GM12873 (cell line): Measurements from ENCODE around the gene KCNQ5.

Source experiments
- TF ChIP-seq, protein P1 (sequence below): IDR thresholded peaks from 2 replicates; pipeline ENCODE4 v1.5.1; 2012; ENCODE audit warnings: low read depth, mild to moderate bottlenecking, moderate library complexity, low read length, control low read depth; ENCODE audit not compliant: insufficient read depth; ENCODE audit errors: missing control alignments

Gene KCNQ5

DNA sequence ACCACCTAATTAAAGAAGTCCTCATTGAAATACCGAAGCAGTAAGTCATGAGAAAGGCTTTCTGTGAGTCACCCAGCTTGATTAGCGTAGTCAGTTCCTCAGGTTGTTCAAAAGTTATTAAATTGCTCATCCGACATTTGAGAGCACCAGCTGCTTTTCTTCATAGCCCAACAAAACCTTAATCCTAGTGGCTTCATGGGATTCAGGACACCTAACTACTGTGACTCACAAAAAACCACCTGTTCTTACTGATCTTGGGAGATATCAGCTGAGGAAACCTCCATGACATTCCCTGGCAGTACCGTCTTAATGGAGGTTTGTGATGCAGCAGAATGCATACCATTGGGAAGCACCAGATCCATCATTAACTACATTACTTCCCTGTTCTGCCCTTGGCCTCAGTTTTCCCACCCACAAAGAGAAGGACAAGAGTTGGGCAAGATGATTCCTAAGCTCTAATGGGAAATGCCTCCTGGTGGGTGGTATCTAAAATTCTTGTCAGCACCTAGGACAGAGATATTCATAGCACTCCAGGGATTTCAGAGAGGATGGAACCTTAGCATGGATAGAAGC is 499.6 kb downstream of the KCNQ5 start:
- TF ChIP-seq, protein P1, sequence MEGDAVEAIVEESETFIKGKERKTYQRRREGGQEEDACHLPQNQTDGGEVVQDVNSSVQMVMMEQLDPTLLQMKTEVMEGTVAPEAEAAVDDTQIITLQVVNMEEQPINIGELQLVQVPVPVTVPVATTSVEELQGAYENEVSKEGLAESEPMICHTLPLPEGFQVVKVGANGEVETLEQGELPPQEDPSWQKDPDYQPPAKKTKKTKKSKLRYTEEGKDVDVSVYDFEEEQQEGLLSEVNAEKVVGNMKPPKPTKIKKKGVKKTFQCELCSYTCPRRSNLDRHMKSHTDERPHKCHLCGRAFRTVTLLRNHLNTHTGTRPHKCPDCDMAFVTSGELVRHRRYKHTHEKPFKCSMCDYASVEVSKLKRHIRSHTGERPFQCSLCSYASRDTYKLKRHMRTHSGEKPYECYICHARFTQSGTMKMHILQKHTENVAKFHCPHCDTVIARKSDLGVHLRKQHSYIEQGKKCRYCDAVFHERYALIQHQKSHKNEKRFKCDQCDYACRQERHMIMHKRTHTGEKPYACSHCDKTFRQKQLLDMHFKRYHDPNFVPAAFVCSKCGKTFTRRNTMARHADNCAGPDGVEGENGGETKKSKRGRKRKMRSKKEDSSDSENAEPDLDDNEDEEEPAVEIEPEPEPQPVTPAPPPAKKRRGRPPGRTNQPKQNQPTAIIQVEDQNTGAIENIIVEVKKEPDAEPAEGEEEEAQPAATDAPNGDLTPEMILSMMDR = no peak

DNA sequence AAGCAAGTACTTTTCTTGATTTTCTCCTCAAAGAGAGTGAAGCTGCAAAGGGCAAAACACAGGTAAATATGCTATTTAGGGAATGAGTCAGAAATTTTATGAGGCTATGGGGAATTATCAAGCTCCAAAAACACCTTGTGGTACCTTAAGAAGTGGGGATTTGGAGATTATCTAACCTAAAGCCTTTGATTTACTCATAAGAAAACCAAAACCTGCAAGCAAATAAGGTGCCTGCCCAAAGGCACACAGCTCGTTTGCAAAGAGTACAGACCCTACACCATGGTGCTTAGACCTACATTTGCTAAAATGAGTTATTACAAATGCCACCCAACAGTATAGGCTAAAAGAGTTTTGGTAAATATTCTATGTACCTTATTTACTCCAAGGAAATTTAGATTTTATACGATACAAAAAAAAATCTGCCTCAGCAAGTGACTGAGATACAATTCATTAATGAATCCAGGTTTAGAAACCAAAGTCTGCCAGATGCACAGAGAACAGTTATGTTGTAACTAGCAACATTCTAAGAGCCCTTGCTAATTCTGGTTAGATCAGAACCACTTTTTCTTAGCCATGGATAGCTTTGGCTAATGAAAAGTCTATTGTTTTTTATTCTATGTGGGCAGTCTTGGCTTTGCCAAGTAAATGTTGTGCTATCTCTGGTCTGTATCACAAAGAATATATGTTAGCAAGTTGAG is 501.9 kb downstream of the KCNQ5 start:
- TF ChIP-seq, protein P1 = no peak

DNA sequence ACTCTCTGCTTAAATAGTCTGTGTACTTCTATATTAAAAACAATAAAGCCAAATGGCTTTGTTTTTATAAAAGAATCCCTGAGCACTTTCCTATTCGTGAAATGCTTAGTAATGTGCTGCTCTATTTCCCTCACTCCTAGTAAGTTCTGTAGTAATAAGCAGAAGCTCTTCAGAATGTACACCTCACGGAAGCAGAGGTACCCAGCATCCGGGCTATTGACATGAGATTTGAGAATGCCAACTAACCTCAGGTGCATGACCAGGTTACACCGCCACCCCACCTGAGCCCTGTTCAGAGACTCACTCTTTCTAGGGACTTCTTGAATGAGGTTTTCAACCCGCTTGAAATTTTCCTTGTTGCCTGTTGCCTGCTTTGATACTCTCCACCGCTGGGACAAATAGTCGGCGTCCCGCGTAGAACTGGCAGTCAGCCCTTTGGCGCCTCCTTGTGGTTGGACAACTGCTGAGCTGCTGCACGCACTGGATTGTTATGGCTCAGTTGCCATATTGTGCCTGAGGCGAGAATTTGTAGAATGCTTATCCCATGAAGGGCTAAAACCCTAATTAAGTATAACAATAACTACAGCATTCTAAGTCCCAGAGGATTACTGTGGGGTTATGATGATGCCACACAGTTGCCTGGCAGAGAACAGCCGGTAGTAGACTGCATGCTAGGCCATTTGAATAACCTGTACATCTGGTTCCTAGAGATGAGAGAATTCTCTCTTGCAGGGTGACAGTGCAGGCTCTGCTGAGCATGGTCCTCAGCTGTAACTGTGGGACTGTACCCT is 508.0 kb downstream of the KCNQ5 start:
- TF ChIP-seq, protein P1 = peak; percentile 99

DNA sequence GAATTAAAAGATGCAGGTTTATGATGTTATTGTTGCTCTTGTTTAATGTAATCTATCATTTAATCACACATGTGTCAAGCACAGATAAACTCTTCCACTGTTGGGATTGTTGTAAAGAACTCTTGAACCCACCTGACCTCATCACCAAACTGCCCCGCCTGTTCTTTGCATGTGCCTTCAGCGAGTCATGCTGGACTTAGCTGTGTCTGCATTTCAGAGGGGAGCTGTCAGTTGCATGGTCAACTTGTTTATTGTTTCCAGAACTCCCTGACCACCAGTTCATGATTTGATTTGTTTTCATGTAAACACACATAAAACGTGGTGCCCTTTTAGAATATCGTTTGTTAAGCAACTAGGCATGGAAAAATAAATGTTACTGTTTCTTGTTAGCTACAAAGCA is 509.8 kb downstream of the KCNQ5 start:
- TF ChIP-seq, protein P1 = no peak

DNA sequence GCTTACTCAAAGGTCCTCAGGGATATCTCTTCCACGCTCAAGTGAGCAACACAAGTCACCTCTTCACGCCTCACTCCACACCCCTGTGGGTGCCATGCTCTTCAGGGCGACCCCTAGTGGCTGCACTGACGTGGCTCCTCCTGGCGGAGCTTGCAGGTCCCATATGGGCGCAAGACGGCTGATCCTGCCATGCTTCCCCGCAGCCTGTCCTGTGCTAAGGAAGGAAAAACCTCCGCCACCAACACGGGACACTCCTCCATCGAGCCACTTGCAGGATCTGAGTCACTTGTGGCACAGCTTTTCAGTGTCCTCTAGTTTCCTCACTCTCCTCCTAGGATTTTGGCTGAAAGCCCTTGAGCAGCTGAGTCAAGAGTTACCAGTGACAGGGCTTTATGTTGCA is 512.7 kb downstream of the KCNQ5 start:
- TF ChIP-seq, protein P1 = peak; percentile 60

DNA sequence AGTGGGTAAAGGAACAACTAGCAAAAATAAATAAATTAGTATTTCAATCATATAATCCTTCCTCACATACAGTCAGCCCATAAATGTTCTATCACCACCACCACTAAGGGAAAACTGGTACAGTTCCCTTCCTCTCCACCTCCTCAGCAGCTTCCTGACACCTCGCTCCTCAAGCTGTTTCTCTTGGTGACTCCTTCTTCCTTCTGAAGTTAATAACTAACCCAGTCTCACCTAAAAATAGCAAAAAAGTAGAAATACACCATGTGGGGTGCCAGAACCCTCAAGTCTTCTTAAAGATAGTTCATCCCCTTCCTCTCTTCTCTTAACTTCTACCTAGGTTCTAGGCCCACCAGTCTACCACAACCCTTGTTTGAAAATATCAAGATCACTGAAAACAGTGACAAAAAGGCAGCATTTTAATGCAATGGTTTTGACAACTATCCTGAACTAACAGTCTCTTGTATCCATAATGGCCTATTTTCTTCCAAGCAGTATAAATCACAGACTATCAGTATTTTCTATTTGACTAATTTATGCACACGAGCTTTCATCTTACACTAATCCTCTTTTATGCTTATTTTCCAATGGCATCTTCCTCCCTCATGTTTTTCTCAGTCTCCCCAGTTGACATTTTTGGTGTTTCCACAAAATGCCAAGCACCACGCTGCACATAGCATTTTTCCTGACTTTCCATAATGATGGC is 518.0 kb downstream of the KCNQ5 start:
- TF ChIP-seq, protein P1 = no peak

DNA sequence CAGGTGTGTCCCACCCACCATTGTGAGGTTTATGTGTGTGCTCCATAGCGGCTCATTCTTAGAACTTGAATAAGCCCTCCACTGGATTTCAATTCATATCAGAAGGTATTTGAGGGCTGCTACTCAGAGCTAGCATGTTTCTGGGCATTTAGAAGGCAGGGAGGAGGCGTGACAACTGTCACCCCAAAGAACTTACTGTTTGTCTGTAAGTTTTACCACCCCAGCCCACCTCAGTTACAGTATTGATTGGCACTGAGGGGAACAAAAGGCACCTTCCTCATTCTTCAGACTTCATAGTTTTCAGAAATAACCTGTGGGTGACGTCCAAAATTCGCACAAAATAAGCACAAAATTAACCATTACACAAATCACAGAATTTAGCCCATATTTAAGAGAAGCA is 521.7 kb downstream of the KCNQ5 start:
- TF ChIP-seq, protein P1 = no peak
